HG03139 (cell line): Measurements from ENCODE around the gene HOOK2.
"Not testable (repeated sequence)": the region's sequence is repeated elsewhere in the genome, so short reads cannot be mapped to it uniquely, and the experiment has no call there.

Source experiments
- ATAC-seq: cut with Tn5 transposase; IDR thresholded peaks from one replicate; pipeline ENCODE4 v1.9.1; 2021; ENCODE audit not compliant: unreplicated experiment

Gene HOOK2

GRCh38 chr19:12723381-12723640 lies 52.0 kb downstream of the HOOK2 start:
- ATAC-seq: no peak

GRCh38 chr19:12722566-12723380 lies 52.6 kb downstream of the HOOK2 start:
- peak; percentile 64 for ATAC-seq

GRCh38 chr19:12721656-12722565 lies 53.4 kb downstream of the HOOK2 start:
- peak; percentile 6 for ATAC-seq

DNA sequence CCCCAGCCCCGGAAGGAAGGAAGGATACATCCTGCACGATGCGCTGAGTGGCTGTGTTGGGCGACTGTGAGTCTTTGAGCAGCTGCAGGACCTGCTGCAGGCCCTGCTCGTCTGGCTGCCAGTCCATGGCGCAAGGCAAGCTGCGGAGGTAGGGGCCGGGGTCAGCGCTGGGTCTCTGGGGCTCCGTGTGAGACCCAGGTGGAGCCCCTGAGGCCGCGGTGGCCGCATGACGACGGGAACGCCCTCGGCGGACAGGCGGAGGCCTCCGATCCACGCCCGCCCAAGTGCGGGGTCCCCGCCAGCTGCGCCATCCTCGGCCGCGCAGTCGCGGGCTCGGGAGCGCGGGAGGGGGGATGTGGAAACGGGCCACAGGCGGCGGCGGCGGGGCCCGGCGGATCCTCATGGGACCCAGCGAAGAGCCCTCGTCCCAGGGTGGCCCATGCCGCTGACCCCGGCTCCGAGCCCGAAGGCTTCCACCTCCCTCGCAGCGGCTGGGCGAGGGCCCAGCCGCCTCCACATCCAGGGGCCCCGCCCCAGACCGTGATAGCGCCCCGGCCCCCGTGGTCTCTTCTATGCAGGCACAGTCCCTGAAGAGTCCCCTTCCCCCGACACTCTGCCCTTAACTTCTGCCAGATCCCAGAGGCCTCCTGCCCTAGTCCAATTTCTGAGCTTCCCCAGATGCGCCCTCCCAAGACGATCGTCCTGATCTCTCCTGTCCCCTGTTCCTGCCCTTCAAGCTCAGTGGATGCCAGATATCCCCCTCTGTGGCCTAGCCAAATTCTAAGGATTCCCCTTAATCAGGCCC lies 54.3 kb downstream of the HOOK2 start:
- ATAC-seq: no peak

- ATAC-seq: no peak
Observed at GRCh38 chr19:12720296-12720695, 55.1 kb downstream of the HOOK2 start.

DNA sequence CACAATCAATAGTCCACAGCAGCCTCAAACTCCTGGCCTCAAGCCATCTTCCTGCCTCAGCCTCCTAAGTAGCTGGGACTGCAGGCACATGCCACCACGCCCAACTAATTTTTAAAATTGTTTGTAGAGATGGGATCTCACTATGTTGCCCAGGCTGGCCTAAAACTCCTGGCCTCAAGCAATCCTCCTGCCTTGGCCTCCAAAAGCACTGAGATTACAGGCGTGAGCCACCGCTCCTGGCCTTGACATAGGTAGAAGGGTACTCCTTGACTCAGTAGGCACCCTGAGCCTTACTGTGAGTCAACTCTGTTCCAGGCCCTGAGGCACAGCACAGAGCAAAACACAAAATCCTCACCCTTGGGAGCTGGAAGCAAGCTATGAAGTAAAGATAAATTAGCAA lies 59.4 kb downstream of the HOOK2 start:
- ATAC-seq: no peak

- ATAC-seq: no peak
Observed at GRCh38 chr19:12715102-12715501, 60.2 kb downstream of the HOOK2 start.

- not testable (repeated sequence) for ATAC-seq
Observed at GRCh38 chr19:12713304-12713703, 62.0 kb downstream of the HOOK2 start.
